Vagina (tissue), 2 donors: ENCODE measurements around the gene MEF2B.

Source experiments
- POLR2A ChIP-seq, 2 donors: fragments of 450-650 bp; IDR thresholded peaks; one replicate each; pipeline ENCODE4 v1.6.1; 2017; ENCODE audit warnings: antibody characterized with exemption in 2 of 2, mild to moderate bottlenecking in 2 of 2, moderate library complexity in 2 of 2
- POLR2AphosphoS5 ChIP-seq, 2 donors: sonication (generic); formaldehyde crosslinking; IDR thresholded peaks; one replicate each; pipeline ENCODE4 v1.9.0; 2017; ENCODE audit warnings: antibody characterized with exemption in 2 of 2, mild to moderate bottlenecking in 2 of 2, low read depth in 1 of 2; ENCODE audit not compliant: insufficient read depth in 1 of 2
- TF ChIP-seq, protein P1 (sequence below), 3 experiments: fragments of 450-650 bp in 2 of 3; fragments of 200-600 bp in 1 of 3; sonication (generic) in 1 of 3; IDR thresholded peaks; one replicate each; pipeline ENCODE4 v1.5.1; 2017 to 2019; ENCODE audit warnings: antibody characterized with exemption in 3 of 3, mild to moderate bottlenecking in 2 of 3, moderate library complexity in 2 of 3

DNA sequence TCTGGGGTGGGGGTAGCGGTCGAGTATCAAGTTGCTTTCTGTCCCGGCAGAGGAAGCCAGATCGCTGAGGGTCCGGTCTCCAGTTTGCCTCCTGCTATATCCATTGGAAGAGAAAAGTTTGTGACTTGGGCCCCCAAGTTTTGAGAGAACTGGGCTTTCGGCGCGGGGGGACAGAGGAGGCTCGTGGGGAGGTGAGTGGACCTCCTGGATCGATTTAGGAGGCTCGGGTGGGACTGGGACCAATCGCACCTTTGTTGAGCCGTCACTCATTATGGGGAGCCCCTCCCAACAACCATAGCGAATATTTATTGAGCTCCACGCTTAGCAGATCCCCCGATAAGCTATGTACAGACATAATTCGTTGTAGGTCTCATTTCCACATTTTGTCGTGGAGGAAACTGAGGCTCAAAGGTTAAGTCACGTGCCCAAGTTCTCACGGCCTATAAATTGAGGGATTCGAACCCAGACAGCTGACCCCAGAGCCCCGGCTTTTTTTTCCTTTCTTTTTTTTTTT is 22.9 kb upstream of the MEF2B start:
- TF ChIP-seq, protein P1, sequence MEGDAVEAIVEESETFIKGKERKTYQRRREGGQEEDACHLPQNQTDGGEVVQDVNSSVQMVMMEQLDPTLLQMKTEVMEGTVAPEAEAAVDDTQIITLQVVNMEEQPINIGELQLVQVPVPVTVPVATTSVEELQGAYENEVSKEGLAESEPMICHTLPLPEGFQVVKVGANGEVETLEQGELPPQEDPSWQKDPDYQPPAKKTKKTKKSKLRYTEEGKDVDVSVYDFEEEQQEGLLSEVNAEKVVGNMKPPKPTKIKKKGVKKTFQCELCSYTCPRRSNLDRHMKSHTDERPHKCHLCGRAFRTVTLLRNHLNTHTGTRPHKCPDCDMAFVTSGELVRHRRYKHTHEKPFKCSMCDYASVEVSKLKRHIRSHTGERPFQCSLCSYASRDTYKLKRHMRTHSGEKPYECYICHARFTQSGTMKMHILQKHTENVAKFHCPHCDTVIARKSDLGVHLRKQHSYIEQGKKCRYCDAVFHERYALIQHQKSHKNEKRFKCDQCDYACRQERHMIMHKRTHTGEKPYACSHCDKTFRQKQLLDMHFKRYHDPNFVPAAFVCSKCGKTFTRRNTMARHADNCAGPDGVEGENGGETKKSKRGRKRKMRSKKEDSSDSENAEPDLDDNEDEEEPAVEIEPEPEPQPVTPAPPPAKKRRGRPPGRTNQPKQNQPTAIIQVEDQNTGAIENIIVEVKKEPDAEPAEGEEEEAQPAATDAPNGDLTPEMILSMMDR (IDR thresholded peaks at IDR 0.05), result no peak
- TF ChIP-seq POLR2A (IDR thresholded peaks at IDR 0.05), result no peak
- TF ChIP-seq POLR2AphosphoS5 (IDR thresholded peaks at IDR 0.05; ENCODE audit: insufficient read depth in 1 of 2, low read depth in 1 of 2), result no peak
